H1 (cell line): Measurements from ENCODE around the gene TRIM38. TPM values are rescaled to one million over a fixed set of nuclear protein-coding genes. Genes with fewer than 3 reads are reported as not detected.
A peak's percentile ranks its signal among the peaks of the same experiment; 100 is the strongest.

Experiments used
- ASH2L ChIP-seq: fragments of 200-600, 300-600 bp; sonication (generic); IDR thresholded peaks from one replicate; pipeline ENCODE4 v1.7.1; 2017; ENCODE audit warnings: low read length
- BRCA1 ChIP-seq: IDR thresholded peaks from 2 replicates; pipeline ENCODE4 v1.6.1; 2012; ENCODE audit warnings: low read depth, low read length, improper control_type of control experiment
- CEBPB ChIP-seq: IDR thresholded peaks from 2 replicates; pipeline ENCODE4 v1.6.1; 2012; ENCODE audit warnings: low read depth, low read length
- CHD2 ChIP-seq: IDR thresholded peaks from 2 replicates; pipeline ENCODE4 v1.6.1; 2012; ENCODE audit warnings: low read length, improper control_type of control experiment
- CREB1 ChIP-seq: IDR thresholded peaks from 2 replicates; pipeline ENCODE4 v1.6.1; 2012; ENCODE audit warnings: inconsistent platforms
- CTBP2 ChIP-seq: IDR thresholded peaks from 2 replicates; pipeline ENCODE4 v1.7.0; 2011; ENCODE audit warnings: borderline replicate concordance, mild to moderate bottlenecking, moderate library complexity, mixed read lengths, low read length; ENCODE audit not compliant: insufficient read depth, insufficient read length
- EP300 ChIP-seq, 2 experiments: IDR thresholded peaks; 1 replicate in 1 of 2; 2 replicates in 1 of 2; pipeline ENCODE4 v1.6.1; 2011 to 2012; ENCODE audit warnings: low read depth in 2 of 2, low read length in 2 of 2, mild to moderate bottlenecking in 2 of 2, borderline replicate concordance in 1 of 2, inconsistent platforms in 1 of 2, moderate library complexity in 1 of 2
- FOSL1 ChIP-seq: IDR thresholded peaks from 2 replicates; pipeline ENCODE4 v1.6.1; 2011; ENCODE audit warnings: mild to moderate bottlenecking, low read depth, low read length, moderate library complexity; ENCODE audit not compliant: insufficient read depth
- HDAC2 ChIP-seq, 2 experiments: fragments of 300-600 bp in 1 of 2; sonication (generic) in 1 of 2; IDR thresholded peaks; 2 replicates each; pipeline ENCODE4 v1.6.1; 2011 to 2012; ENCODE audit warnings: low read depth in 2 of 2, low read length in 2 of 2, mild to moderate bottlenecking in 2 of 2, moderate library complexity in 2 of 2, borderline replicate concordance in 1 of 2, inconsistent platforms in 1 of 2
- JUN ChIP-seq: IDR thresholded peaks from 2 replicates; pipeline ENCODE4 v1.6.1; 2011; ENCODE audit warnings: low read depth, mild to moderate bottlenecking, improper control_type of control experiment, low read length
- KDM5A ChIP-seq: fragments of 200-600 bp; IDR thresholded peaks from 2 replicates; pipeline ENCODE4 v1.7.1; 2012; ENCODE audit warnings: mild to moderate bottlenecking, low read length, inconsistent platforms, mixed read lengths
- MAFK ChIP-seq: IDR thresholded peaks from 2 replicates; pipeline ENCODE4 v1.6.1; 2012; ENCODE audit warnings: low read depth, mild to moderate bottlenecking, improper control_type of control experiment, low read length
- PHF8 ChIP-seq: fragments of 200-600 bp; sonication (generic); conservative IDR thresholded peaks from 2 replicates; pipeline ENCODE4 v1.7.1; 2012; ENCODE audit warnings: low read depth, mild to moderate bottlenecking, inconsistent platforms, low read length, moderate library complexity
- POU5F1 ChIP-seq: IDR thresholded peaks from 2 replicates; pipeline ENCODE4 v1.6.1; 2011; ENCODE audit warnings: low read depth, mild to moderate bottlenecking, low read length, moderate library complexity
- SP4 ChIP-seq: IDR thresholded peaks from 2 replicates; pipeline ENCODE4 v1.6.1; 2012; ENCODE audit warnings: low read length, inconsistent platforms
- TAF1 ChIP-seq: IDR thresholded peaks from 2 replicates; pipeline ENCODE4 v1.6.1; 2011; ENCODE audit warnings: mild to moderate bottlenecking, low read depth, low read length
- TAF7 ChIP-seq: optimal IDR thresholded peaks from 2 replicates; pipeline ENCODE3; 2011; ENCODE audit warnings: low read depth, mild to moderate bottlenecking, inconsistent platforms, low read length, moderate library complexity, borderline replicate concordance
- TBP ChIP-seq: IDR thresholded peaks from 2 replicates; pipeline ENCODE4 v1.6.1; 2011; ENCODE audit warnings: low read depth, low read length, improper control_type of control experiment
- TEAD4 ChIP-seq: IDR thresholded peaks from 2 replicates; pipeline ENCODE4 v1.6.1; 2012; ENCODE audit warnings: low read depth, low read length, inconsistent platforms, mixed read lengths
- YY1 ChIP-seq: IDR thresholded peaks from 2 replicates; pipeline ENCODE4 v1.6.1; 2011; ENCODE audit warnings: low read depth, mild to moderate bottlenecking, low read length
- polyA plus RNA-seq, 7 experiments: library from polyadenylated mRNA; depleted of rRNA in 3 of 7; stranded (reverse) in 5 of 7; unstranded in 2 of 7; fragments of >200 nt in 5 of 7; fragments of 200-250 nt in 2 of 7; gene quantifications; 1 replicate in 5 of 7; 2 replicates in 1 of 7; 4 replicates in 1 of 7; pipeline versions ENCODE4 v1.2.1 to v1.2.3, GENCODE V29; 2011 to 2013; ENCODE audit warnings: missing spikeins in 2 of 7, mixed read lengths in 2 of 7
- total RNA-seq: library from RNA; stranded (reverse); fragmentation: NEBNext Ultra II Directional; extraction: Animal tissue kit (Norgen Biotek cat#: 25700); gene quantifications from 2 replicates; pipeline ENCODE4 v1.2.1, GENCODE V29; 2021
- TF ChIP-seq, protein P1 (sequence below): IDR thresholded peaks from 2 replicates; pipeline ENCODE4 v1.6.1; 2012; ENCODE audit warnings: inconsistent platforms
- TF ChIP-seq, protein P2 (sequence below), 3 experiments: IDR thresholded peaks; 1 replicate in 2 of 3; 2 replicates in 1 of 3; pipeline versions ENCODE4 v1.5.1 to v1.6.1; 2011; ENCODE audit warnings: low read length in 3 of 3, mild to moderate bottlenecking in 3 of 3, inconsistent platforms in 2 of 3, low read depth in 1 of 3, moderate library complexity in 1 of 3; ENCODE audit not compliant: insufficient read depth in 1 of 3; ENCODE audit errors: control extremely low read depth in 1 of 3

The TRIM38 gene
- total and polyA plus RNA-seq, 2 of the 8 experiments (the other 6 are each of a cell fraction or from before 2014, with no cell fraction given) = 0.43 to 0.56 TPM

DNA sequence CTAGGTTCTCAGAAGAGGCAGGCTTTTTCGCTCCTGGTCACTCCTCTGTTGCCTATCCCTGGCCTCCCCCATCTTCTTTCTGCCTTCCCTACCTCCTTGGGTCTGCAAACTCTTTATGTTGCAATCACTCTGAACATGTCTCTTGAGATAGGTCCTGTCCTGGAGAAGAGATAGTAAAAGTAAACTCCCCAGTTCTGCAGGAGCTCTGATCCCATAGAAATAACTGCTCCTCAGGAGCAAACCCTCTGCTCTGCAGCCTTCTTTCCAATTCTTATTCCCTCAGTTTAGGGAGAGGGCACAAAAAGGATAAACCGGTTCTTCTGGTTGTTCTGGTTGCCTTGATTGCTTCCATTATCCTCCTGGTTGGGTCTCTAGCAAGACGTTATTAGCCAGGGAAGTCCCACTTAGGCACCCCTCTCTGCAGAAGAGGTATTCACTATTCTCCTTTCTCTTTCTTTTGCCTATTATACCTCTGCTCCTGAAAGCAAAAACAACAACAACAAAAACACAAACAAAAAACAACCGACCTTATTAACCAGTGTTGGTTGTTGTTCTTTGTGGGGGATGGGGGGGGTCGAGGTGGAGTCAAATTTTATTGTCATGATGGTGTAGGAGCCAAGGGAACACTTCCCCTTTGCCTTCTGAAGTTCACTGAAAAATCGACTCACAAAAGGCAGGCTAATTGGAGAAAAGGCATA is 973 bp downstream of the TRIM38 start (continued):
- no peak for TF ChIP-seq CREB1
- TF ChIP-seq TEAD4 = peak; percentile 32; the same call in 1 of the 2 replicates
- TF ChIP-seq, protein P1, sequence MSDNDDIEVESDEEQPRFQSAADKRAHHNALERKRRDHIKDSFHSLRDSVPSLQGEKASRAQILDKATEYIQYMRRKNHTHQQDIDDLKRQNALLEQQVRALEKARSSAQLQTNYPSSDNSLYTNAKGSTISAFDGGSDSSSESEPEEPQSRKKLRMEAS = no peak
- no peak for TF ChIP-seq CTBP2
- no peak for TF ChIP-seq SP4
- no peak for TF ChIP-seq POU5F1
- TF ChIP-seq EP300 (IDR thresholded peaks at IDR 0.05; ENCODE audit: borderline replicate concordance in 1 of 2, low read depth in 2 of 2, low read length in 2 of 2) = peak in 1 of 2 experiments; percentile 96; a peak in 2 of 3 replicates
- TF ChIP-seq MAFK = no peak
- TF ChIP-seq BRCA1 = no peak
- TF ChIP-seq TAF1 = peak; percentile 50; the same call in 1 of the 2 replicates
- peak; percentile 54 for TF ChIP-seq CEBPB
- TF ChIP-seq, protein P2, sequence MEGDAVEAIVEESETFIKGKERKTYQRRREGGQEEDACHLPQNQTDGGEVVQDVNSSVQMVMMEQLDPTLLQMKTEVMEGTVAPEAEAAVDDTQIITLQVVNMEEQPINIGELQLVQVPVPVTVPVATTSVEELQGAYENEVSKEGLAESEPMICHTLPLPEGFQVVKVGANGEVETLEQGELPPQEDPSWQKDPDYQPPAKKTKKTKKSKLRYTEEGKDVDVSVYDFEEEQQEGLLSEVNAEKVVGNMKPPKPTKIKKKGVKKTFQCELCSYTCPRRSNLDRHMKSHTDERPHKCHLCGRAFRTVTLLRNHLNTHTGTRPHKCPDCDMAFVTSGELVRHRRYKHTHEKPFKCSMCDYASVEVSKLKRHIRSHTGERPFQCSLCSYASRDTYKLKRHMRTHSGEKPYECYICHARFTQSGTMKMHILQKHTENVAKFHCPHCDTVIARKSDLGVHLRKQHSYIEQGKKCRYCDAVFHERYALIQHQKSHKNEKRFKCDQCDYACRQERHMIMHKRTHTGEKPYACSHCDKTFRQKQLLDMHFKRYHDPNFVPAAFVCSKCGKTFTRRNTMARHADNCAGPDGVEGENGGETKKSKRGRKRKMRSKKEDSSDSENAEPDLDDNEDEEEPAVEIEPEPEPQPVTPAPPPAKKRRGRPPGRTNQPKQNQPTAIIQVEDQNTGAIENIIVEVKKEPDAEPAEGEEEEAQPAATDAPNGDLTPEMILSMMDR (IDR thresholded peaks at IDR 0.05; ENCODE audit: control extremely low read depth in 1 of 3, insufficient read depth in 1 of 3, low read depth in 1 of 3, low read length in 3 of 3) = no peak
- TF ChIP-seq TBP = no peak
- TF ChIP-seq HDAC2 (IDR thresholded peaks at IDR 0.05; ENCODE audit: borderline replicate concordance in 1 of 2, low read depth in 2 of 2, low read length in 2 of 2) = peak in 1 of 2 experiments; percentile 72; a peak in 1 of 4 replicates
- no peak for TF ChIP-seq FOSL1
- TF ChIP-seq ASH2L = peak; percentile 94
- TF ChIP-seq JUN = no peak
- 0 out of 2 replicates have a peak, but pooled peaks have one; percentile 45 for TF ChIP-seq CHD2
- TF ChIP-seq TAF7 = no peak
- no peak for TF ChIP-seq PHF8
- peak; percentile 80 for TF ChIP-seq YY1
- no peak for TF ChIP-seq KDM5A
